IMR-90 (cell line): ENCODE results near the gene AKR7A2. TPM values are rescaled to one million over a fixed set of nuclear protein-coding genes. Genes with fewer than 3 reads are reported as not detected.

ENCODE experiments used
- ATAC-seq: fragments of 200-7000 bp; cut with Tn5 transposase; 2 replicates; pipeline ENCODE4 v1.9.1; 2020; ENCODE audit warnings: low read depth, mild to moderate bottlenecking, moderate library complexity
- BruUV-seq: library from RNA; stranded (reverse); fragments of 400-500 nt; replicated peaks from 2 replicates; lab custom pipeline; 2021; lab: Mats Ljungman, UMichigan
- CTCF ChIA-PET: fragments of 300-600 bp; formaldehyde crosslinking; extraction: SDS; loops from one replicate; lab custom pipeline; 2021; ENCODE audit warnings: antibody characterized with exemption; lab: Yijun Ruan, JAX
- POLR2A ChIA-PET: fragments of 300-600 bp; sonication (Branson Sonifier 250); formaldehyde crosslinking; loops from one replicate; lab custom pipeline; 2022; ENCODE audit warnings: antibody characterized with exemption; ENCODE audit not compliant: unreplicated experiment; lab: Charles Lee
- DNase-seq: peaks from one replicate; pipeline ENCODE4 v3.0.0; 2013
- H2AFZ ChIP-seq: replicated peaks from 2 replicates; pipeline ENCODE3; 2013; ENCODE audit warnings: low read length, mild to moderate bottlenecking; ENCODE audit not compliant: poor library complexity
- H2AK5ac ChIP-seq: 2 replicates; pipeline ENCODE4 v1.6.1; 2013; ENCODE audit warnings: low read depth, low read length, inconsistent platforms
- H2AK9ac ChIP-seq: replicated peaks from 2 replicates; pipeline ENCODE3; 2013; ENCODE audit warnings: mild to moderate bottlenecking, low read depth, low read length, moderate library complexity; ENCODE audit not compliant: poor library complexity
- H2BK120ac ChIP-seq: 2 replicates; pipeline ENCODE4 v1.6.1; 2013; ENCODE audit warnings: low read depth, low read length, inconsistent platforms
- H2BK15ac ChIP-seq: 3 replicates; pipeline ENCODE4 v1.6.1; 2013; ENCODE audit warnings: low read depth, low read length, inconsistent platforms
- H2BK20ac ChIP-seq: 2 replicates; pipeline ENCODE4 v1.6.1; 2013; ENCODE audit warnings: low read depth, mild to moderate bottlenecking, inconsistent platforms, low read length, moderate library complexity
- H2BK5ac ChIP-seq: 2 replicates; pipeline ENCODE4 v1.6.1; 2013; ENCODE audit warnings: mild to moderate bottlenecking, low read depth, low read length, inconsistent platforms; ENCODE audit not compliant: poor library complexity, severe bottlenecking
- H3K14ac ChIP-seq: replicated peaks from 2 replicates; pipeline ENCODE4 v1.6.1; 2013; ENCODE audit warnings: low read depth, low read length, inconsistent platforms
- H3K18ac ChIP-seq: 2 replicates; pipeline ENCODE4 v1.6.1; 2013; ENCODE audit warnings: low read depth, low read length, control low read depth
- H3K23ac ChIP-seq: 2 replicates; pipeline ENCODE4 v1.6.1; 2013; ENCODE audit warnings: low read depth, low read length, inconsistent platforms
- H3K27ac ChIP-seq: 2 replicates; pipeline ENCODE4 v1.5.1; 2013; ENCODE audit warnings: mild to moderate bottlenecking, control low read depth, low read length; ENCODE audit not compliant: insufficient read depth
- H3K27me3 ChIP-seq: 2 replicates; pipeline ENCODE4 v1.6.1; 2013; ENCODE audit warnings: low read length; ENCODE audit not compliant: control insufficient read depth, insufficient read depth
- H3K36me3 ChIP-seq: 2 replicates; pipeline ENCODE4 v1.6.1; 2013; ENCODE audit warnings: low read length, mixed read lengths; ENCODE audit not compliant: control insufficient read depth, insufficient read depth
- H3K4ac ChIP-seq: 2 replicates; pipeline ENCODE4 v1.6.1; 2013; ENCODE audit warnings: low read depth, low read length, inconsistent platforms
- H3K4me1 ChIP-seq: 2 replicates; pipeline ENCODE4 v1.6.1; 2013; ENCODE audit warnings: low read length, mixed read lengths; ENCODE audit not compliant: control insufficient read depth, insufficient read depth
- H3K4me2 ChIP-seq: 2 replicates; pipeline ENCODE4 v1.6.1; 2013; ENCODE audit warnings: low read depth, mild to moderate bottlenecking, control low read depth, low read length, moderate library complexity
- H3K4me3 ChIP-seq: 2 replicates; pipeline ENCODE4 v1.5.1; 2013; ENCODE audit warnings: low read depth, mild to moderate bottlenecking, control low read depth, low read length, moderate library complexity; ENCODE audit not compliant: insufficient read depth
- H3K56ac ChIP-seq: 2 replicates; pipeline ENCODE4 v1.6.1; 2013; ENCODE audit warnings: low read length, inconsistent platforms; ENCODE audit not compliant: insufficient read depth; ENCODE audit errors: extremely low read depth
- H3K79me1 ChIP-seq, 2 experiments: 2 replicates each; pipeline ENCODE4 v1.6.1; 2013; ENCODE audit warnings: low read length in 2 of 2, inconsistent platforms in 1 of 2, low read depth in 1 of 2
- H3K9ac ChIP-seq: 2 replicates; pipeline ENCODE4 v1.6.1; 2013; ENCODE audit warnings: low read depth, low read length, control low read depth
- H3K9me1 ChIP-seq: 2 replicates; pipeline ENCODE4 v1.6.1; 2013; ENCODE audit warnings: low read length, inconsistent platforms; ENCODE audit not compliant: insufficient read depth
- H3K9me3 ChIP-seq: 2 replicates; pipeline ENCODE4 v1.6.1; 2013; ENCODE audit warnings: low read length; ENCODE audit not compliant: control insufficient read depth, insufficient read depth
- H4K20me1 ChIP-seq: 2 replicates; pipeline ENCODE4 v1.6.1; 2013; ENCODE audit warnings: low read length, inconsistent platforms; ENCODE audit not compliant: insufficient read depth
- H4K5ac ChIP-seq: 2 replicates; pipeline ENCODE4 v1.6.1; 2013; ENCODE audit warnings: mild to moderate bottlenecking, low read depth, low read length, control low read depth
- H4K8ac ChIP-seq, 2 experiments: 2 replicates each; pipeline ENCODE4 v1.6.1; 2013; ENCODE audit warnings: low read depth in 2 of 2, low read length in 2 of 2, control low read depth in 1 of 2, inconsistent platforms in 1 of 2
- H4K91ac ChIP-seq: 2 replicates; pipeline ENCODE4 v1.6.1; 2013; ENCODE audit warnings: low read depth, low read length, inconsistent platforms; ENCODE audit not compliant: insufficient read depth
- BHLHE40 ChIP-seq: fragments of 150-350 bp; IDR thresholded peaks from 2 replicates; pipeline ENCODE4 v1.6.1; 2016; ENCODE audit warnings: mild to moderate bottlenecking, low read depth, low read length
- CTCF ChIP-seq: conservative IDR thresholded peaks from 2 replicates; pipeline ENCODE4 v1.5.1; 2012; ENCODE audit warnings: mild to moderate bottlenecking, low read depth, low read length, improper control_type of control experiment
- RAD21 ChIP-seq: IDR thresholded peaks from 2 replicates; pipeline ENCODE4 v1.6.1; 2012; ENCODE audit warnings: low read length, improper control_type of control experiment
- RCOR1 ChIP-seq: IDR thresholded peaks from 2 replicates; pipeline ENCODE4 v1.6.1; 2012; ENCODE audit warnings: mild to moderate bottlenecking, low read length, improper control_type of control experiment; ENCODE audit not compliant: insufficient replicate concordance
- WGBS, 2 experiments: methylation state at CpG; one replicate each; pipeline versions ENCODE4 v1.1.5 to v1.1.7; 2013; ENCODE audit warnings: missing lambda C conversion rate in 2 of 2; ENCODE audit not compliant: insufficient read length in 1 of 2; ENCODE audit errors: extremely low coverage in 2 of 2; 5-methylcytosine and 5-hydroxymethylcytosine counted together
- dilution Hi-C: fragments of 300-500 bp; cut with HindIII; formaldehyde crosslinking; loops from one replicate; pipeline ENCODE4 v1.14.3; 2018; ENCODE audit warnings: low sequenced_read_pairs; ENCODE audit not compliant: unreplicated experiment
- in situ Hi-C: fragments of 300-500 bp; cut with MboI; formaldehyde crosslinking; loops from 3 replicates; pipeline ENCODE4 v1.14.3; 2019; ENCODE audit warnings: low sequenced_read_pairs, inconsistent platforms, mixed read lengths
- intact Hi-C: fragments of 100-400 bp; cut with micrococcal nuclease; formaldehyde crosslinking; loops from 2 replicates; pipeline ENCODE4 v1.10.0; 2022
- polyA plus RNA-seq, 3 experiments: library from polyadenylated mRNA; depleted of rRNA; stranded (reverse); fragments of >200 nt; gene quantifications; 2 replicates each; pipeline ENCODE4 v1.2.3, GENCODE V29; 2012; ENCODE audit warnings: low replicate concordance in 1 of 3
- total RNA-seq: library from RNA; depleted of rRNA; stranded (reverse); fragments of >200 nt; gene quantifications from 2 replicates; pipeline ENCODE4 v1.2.3, GENCODE V29; 2012

Gene AKR7A2
- total and polyA plus RNA-seq, 2 of the 4 experiments (the other 2 are of a cell fraction): 55.8 to 60.2 TPM

DNA sequence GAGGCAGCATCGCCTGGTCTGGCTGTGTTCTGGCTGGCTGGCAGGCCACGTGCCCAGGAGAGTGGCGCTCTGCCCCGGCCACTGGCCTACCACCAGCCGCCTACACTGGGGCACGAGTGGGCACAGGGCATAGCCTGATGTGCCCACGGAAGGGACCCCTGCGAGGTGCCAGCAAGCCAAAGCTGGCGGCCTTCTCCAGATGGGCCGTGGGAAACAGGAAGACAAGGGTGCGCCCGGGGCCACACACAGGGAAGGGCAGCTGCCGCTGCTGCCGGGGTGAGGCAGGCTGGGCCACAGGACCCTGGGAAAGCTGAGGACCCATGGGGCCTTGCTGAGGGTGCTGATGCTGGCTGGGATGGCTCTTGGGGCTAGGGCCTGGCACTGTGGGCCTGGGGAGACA lies 40.9 kb upstream of the AKR7A2 start:
- intact Hi-C loops: no loop called here
- H3K4ac ChIP-seq: no peak overlapping the region
- no peak overlapping the region for H4K91ac ChIP-seq
- ChIA-PET POLR2A (no interaction called here), CTCF (no interaction called here)
- peaks cover 23 to 66% of the 10 kb centered on the region in 2 experiments for H3K79me1 ChIP-seq
- TF ChIP-seq RAD21: no peak
- TF ChIP-seq CTCF: no peak
- TF ChIP-seq RCOR1: no peak
- no peak for TF ChIP-seq BHLHE40
- H3K14ac ChIP-seq: no peak overlapping the region
- WGBS, 2 experiments: 91% methylated on average over 9 of the region's 14 CpGs; no CpG with 5 or more reads in 1 of the 2 experiments
- H3K9me1 ChIP-seq: no peaks in the 10 kb centered on the region
- BruUV-seq: no TSS peak
- H2BK15ac ChIP-seq: no peak overlapping the region
- H2AK5ac ChIP-seq: no peak overlapping the region
- no peak overlapping the region for H2BK20ac ChIP-seq
- H4K5ac ChIP-seq: no peak overlapping the region
- no peak overlapping the region for H3K4me2 ChIP-seq
- no peak overlapping the region for H3K23ac ChIP-seq
- H3K9ac ChIP-seq: no peak overlapping the region
- H3K4me1 ChIP-seq: peaks cover 2% of the 10 kb centered on the region; the same call in 1 of the 2 replicates
- H2BK5ac ChIP-seq: no peak overlapping the region
- H3K27me3 ChIP-seq: no peaks in the 10 kb centered on the region
- no peak overlapping the region for H4K8ac ChIP-seq
- DNase-seq: no peak
- no peak overlapping the region for H3K4me3 ChIP-seq
- dilution Hi-C loops: no loop called here
- in situ Hi-C loops: no loop called here
- H3K18ac ChIP-seq: no peak overlapping the region
- H2AK9ac ChIP-seq: no peak overlapping the region
- H4K20me1 ChIP-seq: peaks cover 40% of the 10 kb centered on the region
- H3K56ac ChIP-seq: no peak overlapping the region
- no peaks in the 10 kb centered on the region for H3K9me3 ChIP-seq
- no peak overlapping the region for H2AFZ ChIP-seq
- no peak overlapping the region for H3K27ac ChIP-seq
- peaks cover 81% of the 10 kb centered on the region for H3K36me3 ChIP-seq
- ATAC-seq: no peak
- H2BK120ac ChIP-seq: no peak overlapping the region
